ENCODE measurements around the gene FAM53A.
A peak's percentile ranks its signal among the peaks of the same experiment; 100 is the strongest.

The FAM53A gene, protein sequence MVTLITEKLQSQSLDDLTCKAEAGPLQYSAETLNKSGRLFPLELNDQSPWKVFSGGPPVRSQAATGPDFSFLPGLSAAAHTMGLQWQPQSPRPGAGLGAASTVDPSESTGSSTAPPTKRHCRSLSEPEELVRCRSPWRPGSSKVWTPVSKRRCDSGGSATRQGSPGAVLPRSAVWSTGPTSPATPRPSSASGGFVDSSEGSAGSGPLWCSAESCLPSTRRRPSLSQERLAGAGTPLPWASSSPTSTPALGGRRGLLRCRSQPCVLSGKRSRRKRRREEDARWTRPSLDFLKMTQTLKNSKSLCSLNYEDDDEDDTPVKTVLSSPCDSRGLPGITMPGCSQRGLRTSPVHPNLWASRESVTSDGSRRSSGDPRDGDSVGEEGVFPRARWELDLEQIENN

DNA sequence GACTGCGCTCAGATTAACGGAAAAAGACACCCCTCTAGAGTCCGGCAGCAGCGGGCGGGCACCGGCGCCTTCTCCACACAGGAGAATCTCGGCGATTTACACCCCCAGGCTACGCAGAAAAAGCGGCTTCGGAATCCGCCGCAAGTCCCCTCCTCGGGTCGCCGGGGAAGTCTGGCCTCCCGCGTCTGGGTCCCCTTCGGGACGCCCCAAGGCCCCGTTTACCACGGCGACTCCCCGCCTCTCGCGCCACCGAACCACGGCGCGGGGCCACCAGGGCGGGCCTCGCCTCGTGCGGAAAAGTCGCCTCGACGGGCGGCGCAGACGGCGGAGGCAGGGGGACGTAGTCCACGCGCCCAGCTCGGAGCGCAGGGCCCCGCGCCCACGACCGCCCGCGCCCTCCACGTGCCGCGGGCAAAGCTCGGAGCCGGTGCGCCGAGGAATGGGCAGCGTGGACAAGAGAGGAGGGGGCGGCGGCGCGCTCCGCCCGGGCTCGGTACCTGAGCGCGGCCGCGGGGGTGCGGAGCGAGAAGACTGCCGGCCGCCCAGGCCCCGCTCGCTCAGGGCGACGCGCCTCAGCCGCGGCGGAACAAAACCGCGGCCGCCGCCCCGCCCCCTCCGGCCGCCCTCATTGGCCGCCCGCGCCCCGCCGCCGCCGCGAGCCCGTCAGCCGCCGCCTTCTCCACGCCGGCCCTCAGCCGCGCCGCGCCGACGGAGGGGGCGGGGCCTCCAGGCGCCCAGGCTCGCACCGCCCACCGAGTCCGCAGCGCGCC is at the start of gene FAM53A:
TSS of gene FAM53A (minus strand) at position 578 of the 770 bp plus-strand sequence. CDS start 15,572 bp downstream, outside the sequence.
- peak; percentile 50 for DNase-seq (ENCODE audit: low spot score)

DNA sequence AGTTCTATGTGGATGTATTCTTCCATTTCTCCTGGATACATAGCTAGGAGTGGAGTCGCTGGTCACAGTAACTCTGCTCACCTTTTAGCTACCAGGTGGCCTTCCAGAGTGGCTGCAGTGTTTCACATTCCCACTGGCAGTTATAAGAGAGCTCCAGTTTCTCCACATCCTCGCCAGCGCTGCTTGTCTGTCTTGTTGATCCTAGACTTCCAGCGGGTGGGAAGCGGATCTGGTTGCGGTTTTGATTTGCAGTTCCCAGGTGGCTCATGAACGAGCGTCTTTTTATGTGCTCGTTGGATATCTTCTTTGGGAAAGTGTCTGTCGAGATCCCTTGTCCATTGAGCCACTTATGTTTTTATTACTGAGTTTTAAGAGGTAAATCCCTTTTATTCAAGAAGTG is 48.8 kb upstream of the FAM53A start:
- no peak for DNase-seq (ENCODE audit: low spot score)

DNA sequence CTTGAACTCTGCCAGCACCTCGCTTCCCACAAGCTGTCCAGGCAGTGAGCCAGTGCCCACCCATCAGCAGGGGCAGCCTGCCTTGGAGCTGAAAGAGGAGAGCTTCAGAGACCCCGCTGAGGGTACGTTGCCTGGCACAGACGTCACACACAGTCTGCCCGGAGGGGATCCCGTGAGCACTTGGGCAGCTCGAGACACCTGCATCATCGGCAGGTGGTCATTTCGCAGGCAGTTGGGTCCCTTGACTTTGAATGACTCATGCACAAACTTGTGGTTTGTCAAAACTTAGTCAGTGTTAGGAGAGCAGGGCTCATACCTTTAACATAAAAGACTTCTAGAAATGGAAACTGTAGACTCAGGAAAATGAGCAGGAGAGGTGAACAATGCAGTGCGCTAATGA is 47.1 kb upstream of the FAM53A start:
- DNase-seq (ENCODE audit: low spot score), result no peak

DNA sequence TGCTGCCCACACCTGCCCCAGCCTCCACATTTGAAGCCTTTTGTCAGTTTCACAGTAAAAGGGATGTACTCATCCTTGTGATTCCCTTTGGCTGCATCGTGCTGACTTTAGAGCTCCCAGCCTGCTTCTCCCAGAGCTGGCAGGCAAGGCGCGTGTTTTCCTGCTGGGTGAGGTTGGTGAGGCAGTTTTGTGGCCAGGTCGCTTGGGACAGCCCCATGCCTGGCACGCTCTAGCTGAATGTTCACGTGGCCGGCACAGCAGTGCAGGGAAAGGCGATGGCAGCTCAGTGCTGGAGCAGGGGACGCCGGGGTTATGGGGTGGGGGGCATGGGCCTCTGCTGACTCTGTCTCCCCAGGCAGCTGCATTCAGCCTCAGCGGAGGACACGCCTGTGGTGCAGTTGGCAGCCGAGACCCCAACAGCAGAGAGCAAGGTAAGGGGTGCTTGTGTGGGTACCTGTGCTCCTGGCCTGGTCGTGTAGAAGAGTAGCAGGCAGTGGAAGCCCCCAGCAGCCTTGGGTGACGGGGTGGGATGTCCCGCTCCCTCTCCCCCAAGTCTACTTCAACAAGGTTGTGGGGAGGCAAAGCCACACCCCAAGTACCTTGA is 46.5 kb upstream of the FAM53A start:
- no peak for DNase-seq (ENCODE audit: low spot score)

DNA sequence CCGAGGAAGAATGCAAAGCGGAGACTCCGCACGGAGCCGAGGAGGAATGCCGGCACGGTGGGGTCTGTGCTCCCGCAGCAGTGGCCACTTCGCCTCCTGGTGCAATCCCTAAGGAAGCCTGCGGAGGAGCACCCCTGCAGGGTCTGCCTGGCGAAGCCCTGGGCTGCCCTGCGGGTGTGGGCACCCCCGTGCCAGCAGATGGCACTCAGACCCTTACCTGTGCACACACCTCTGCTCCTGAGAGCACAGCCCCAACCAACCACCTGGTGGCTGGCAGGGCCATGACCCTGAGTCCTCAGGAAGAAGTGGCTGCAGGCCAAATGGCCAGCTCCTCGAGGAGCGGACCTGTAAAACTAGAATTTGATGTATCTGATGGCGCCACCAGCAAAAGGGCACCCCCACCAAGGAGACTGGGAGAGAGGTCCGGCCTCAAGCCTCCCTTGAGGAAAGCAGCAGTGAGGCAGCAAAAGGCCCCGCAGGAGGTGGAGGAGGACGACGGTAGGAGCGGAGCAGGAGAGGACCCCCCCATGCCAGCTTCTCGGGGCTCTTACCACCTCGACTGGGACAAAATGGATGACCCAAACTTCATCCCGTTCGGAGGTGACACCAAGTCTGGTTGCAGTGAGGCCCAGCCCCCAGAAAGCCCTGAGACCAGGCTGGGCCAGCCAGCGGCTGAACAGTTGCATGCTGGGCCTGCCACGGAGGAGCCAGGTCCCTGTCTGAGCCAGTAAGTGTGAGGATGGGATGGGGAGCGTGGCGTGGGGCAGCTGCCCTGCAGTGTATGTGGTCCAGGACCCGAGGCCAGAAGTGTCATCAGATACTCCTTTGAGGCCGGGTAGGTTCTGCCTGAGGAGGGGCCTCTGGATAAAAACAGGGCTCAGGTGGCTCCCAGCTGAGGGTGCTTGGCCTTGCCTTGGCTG is 44.2 kb upstream of the FAM53A start:
- DNase-seq (ENCODE audit: low spot score), result no peak

DNA sequence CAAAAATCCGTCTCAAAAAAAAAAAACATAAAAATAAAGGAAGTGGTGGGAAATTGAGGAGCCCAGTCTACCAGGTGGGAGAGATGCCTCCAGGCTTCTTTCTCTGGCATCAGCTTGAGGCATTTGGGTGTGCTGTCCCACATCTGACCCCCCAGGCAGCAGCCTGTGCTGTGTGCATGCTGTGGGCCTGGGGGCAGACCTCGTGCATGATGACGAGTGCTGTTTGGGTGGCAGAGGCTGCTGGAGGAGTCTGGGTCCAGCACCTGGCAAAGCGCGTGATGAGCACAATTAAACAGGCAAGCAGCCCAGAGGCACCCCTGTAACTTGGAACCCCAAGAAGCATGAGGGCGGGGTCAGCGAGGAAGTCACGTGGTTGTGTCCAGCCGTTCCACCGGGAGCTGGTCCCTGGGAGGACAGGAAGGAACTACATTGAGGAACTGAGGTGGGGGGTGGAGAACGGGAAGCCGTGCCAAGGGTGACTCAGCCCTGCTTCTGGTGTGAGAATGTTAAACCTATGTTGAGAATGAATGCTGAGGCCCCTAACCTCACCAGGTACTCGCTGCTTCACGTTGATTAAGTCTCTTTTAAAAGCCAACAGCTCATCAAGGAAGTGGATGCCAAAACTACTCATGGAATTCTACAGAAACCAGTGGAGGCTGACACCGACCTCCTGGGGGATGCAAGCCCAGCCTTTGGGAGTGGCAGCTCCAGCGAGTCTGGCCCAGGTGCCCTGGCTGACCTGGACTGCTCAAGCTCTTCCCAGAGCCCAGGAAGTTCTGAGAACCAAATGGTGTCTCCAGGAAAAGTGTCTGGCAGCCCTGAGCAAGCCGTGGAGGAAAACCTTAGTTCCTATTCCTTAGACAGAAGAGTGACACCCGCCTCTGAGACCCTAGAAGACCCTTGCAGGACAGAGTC is 43.3 kb upstream of the FAM53A start:
- DNase-seq (ENCODE audit: low spot score), result peak; percentile 36

DNA sequence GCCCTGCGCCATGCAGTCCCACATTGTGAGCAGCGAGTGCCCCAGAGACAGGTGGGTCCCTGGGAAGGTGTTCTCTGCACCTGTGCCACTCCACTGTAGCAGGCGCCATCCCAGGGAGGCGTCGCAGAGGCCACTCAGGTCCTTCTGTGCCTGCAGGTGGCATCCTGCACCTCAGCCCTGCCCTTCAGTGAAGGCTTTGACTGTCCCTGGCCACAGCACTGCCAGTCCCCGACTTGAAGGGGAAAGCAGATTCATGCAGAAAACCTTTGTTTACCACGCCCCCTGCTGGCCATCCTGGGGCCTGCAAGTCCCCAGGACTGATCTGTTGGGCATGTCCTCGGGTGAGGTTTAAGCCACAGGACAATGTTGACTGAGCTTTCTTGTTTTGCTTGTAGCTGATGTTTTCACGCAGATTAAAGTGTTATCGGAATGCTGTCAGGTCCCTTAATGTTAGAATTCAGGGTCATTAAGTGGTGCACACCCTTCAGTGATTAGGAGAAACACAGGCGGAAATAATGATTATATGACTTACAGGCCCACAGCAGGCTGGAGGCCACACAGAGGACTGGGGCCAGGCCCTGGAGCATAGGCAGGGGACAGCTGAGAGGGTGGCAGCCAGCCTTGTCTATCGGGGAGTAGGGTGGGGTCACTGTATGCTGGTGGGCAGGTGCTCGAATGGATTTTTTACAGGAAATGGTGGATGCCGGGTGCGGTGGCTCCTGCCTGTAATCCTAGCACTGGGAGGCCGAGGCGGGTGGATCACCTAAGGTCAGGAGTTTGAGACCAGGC is 42.2 kb upstream of the FAM53A start:
- peak; percentile 69 for DNase-seq (ENCODE audit: low spot score)

DNA sequence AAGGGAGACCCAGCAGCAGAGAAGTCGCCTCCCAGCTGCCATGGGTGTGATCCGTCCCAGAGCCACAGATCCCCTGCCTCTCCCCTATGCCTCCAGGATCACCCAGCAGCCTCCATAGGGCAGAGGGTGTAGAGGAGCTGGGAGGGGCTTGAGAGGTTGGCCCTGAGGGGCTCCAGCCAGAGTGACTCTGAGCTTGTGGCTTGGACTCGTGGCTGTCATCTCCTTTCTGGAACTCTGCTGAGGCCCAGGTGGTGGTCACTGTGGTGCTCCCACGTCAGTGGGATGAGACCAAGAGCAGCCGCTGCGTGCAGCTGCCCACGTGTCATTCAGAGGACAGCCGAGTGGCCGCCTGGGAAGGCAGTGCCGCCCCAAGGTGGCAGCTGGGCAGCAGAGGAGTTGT is 41.4 kb upstream of the FAM53A start:
- no peak for DNase-seq (ENCODE audit: low spot score)

DNA sequence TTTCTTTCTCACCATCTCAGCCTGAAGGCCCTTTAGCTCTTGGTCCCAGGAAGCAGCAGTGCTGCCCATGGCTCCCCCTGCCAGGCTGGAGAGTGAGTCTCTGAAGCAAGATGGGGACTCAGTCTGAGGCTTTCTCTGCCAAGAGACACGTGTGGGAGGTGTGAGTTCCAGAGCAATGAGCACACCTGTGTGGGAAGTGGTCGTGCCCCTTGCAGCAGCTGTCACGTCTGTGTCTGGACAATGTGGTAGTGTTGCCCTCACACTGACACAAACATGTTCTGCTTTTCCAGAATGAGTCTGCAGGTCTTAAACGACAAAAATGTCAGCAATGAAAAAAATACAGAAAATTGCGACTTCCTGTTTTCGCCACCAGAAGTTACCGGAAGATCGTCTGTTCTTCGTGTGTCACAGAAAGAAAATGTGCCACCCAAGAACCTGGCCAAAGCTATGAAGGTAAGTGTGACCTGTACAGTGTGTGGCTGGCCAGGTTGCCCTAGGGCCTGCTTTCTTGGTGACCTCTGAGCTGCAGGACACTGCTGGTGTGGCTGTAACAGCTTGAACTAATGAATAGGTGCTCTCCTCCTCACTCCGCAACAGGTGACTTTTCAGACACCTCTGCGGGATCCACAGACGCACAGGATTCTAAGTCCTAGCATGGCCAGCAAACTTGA is 39.2 kb upstream of the FAM53A start:
- DNase-seq (ENCODE audit: low spot score), result no peak

DNA sequence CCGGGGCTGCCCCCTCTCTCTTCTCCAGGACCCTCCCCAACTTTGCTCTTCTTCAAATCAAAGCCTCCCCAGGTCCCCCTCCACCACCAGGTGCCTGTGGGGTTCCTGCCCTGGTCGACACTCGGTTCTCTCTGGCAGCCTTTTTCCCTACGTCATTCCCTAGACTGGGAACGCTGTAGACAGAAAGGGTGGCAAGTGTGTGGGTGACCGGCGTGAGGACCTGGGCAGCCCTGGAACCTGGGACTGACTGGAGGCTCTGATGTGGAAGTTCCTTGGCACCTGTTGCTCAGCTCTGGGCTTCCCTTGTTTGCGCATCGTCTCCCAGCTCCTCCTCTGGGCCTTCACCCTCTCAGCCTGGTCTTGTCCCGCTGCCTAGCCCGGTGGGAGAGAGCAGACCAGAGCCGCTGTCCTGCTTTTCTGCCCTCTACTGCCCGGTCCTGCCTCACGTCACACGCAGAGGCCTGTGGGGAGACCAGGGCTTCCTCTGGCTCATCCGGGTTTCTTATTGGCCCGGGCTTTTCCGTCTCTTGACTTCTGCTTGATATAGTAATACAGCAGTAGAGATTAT is 38.5 kb upstream of the FAM53A start:
- no peak for DNase-seq (ENCODE audit: low spot score)

DNA sequence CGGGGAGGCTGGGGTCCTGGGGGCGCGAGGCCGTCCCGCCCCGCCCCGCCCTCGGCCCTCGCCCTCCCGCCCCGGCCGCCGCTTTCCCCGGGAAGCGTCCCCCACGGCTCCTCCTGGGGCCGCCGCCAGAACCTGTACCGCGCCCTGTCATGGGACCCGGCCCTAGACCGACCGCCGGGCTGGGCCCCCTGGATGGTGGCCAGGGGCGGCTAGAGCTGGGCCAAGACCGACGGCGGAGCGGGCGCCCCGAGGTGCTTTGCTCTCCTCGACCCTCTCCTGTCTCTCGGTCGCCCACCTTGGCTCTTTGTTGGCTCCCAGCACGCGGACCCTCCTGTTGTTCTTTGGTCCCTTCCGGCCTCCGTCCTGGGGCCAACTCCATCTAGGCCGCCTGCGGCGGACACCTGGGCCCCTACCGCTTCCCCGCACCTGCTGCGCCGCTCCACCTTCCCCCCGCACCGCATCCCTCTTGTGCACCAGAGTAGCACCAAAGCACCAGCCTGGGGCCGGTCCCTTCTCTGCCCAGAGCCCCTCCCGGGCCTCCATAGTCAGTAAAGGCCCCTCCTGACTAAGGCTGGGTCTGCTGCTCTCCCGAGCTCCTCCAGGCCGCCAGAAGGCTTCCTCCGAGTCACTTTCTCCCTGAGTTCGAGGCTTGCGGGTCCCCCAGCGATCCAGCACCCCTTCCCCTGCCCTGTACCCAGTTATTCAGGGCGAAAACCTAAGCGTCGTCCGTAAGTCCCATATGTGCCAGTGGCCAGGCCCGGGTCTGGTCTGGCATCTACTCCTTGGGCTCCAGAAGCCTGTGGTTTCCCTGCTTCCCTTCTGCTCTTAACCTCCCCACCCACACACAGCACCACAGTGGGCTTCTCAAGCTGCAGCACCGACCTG is 37.8 kb upstream of the FAM53A start:
- DNase-seq (ENCODE audit: low spot score), result no peak

DNA sequence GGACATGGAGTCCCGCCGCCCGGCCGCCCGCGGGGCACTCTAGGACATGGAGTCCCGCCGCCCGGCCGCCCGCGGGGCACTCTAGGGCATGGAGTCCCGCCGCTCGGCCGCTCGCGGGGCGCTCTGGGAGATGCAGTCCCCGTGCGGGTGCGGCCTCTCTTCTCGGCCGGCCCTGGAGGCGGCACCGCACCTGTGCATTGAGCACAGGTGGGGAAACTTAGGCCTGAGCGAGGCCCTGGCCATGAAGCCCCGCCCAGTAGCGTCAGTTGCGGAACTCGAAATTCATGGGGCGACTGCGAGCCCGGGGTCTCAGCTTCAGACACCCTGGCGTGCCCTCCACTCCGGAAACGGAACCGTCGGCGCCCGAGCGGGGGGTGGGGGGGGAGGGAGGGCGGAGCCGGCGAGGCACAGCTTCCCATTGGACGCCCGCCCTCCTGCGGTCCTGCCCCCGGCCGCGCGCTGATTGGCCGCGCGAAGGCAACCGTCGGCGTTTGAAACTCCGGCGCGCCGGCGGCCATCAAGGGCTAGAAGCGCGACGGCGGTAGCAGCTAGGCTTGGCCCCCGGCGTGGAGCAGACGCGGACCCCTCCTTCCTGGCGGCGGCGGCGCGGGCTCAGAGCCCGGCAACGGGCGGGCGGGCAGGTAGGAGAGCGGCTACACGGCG is 37.0 kb upstream of the FAM53A start, which contains the start of the genes TACC3 and TMEM129:
TSS of gene TACC3 (plus strand) at position 519 of the 663 bp plus-strand sequence. CDS start 1,901 bp downstream, outside the sequence.
TSS of gene TMEM129 (minus strand) at position 321 of the 663 bp plus-strand sequence. CDS start 486 bp downstream, outside the sequence.
- peak; percentile 79 for DNase-seq (ENCODE audit: low spot score)

DNA sequence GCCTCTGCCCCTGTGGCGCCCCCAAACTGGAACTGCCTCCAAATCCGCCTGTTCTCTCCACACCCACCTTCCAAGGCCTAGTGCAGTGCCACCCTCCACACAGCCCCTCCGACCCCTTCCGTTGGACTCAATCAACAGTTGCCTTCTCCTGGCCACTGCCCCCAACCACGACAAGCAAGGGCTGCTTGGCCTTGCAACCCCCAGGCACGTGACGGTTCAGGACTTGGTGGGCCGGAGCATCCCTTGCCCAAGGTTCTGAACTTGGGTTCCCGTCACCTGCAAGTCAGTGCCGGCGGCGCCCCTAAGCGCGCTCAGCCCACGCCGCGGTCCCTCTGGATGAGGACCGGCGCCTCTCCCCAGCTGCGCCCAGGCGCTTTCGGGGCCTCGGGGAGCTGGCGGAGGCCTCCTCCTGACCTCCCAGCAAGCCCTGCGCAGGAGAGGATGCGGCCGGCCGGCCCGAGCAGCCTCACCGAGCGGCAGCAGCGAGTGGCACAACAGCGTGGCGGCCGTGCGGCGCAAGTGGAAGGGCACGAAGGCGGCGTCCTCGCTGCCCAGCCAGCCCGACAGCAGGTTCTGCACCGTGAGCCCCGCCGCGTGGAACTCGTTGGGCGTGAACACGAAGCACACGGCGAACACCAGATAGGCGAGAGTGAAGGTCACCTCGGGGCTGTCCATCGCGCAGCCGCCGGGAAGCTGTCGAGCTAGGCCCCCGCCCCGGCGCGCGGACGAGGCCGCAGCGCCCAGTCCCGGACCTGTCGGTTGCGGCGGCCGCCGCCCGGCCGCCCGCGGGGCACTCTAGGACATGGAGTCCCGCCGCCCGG is 36.3 kb upstream of the FAM53A start:
- DNase-seq (ENCODE audit: low spot score), result no peak

DNA sequence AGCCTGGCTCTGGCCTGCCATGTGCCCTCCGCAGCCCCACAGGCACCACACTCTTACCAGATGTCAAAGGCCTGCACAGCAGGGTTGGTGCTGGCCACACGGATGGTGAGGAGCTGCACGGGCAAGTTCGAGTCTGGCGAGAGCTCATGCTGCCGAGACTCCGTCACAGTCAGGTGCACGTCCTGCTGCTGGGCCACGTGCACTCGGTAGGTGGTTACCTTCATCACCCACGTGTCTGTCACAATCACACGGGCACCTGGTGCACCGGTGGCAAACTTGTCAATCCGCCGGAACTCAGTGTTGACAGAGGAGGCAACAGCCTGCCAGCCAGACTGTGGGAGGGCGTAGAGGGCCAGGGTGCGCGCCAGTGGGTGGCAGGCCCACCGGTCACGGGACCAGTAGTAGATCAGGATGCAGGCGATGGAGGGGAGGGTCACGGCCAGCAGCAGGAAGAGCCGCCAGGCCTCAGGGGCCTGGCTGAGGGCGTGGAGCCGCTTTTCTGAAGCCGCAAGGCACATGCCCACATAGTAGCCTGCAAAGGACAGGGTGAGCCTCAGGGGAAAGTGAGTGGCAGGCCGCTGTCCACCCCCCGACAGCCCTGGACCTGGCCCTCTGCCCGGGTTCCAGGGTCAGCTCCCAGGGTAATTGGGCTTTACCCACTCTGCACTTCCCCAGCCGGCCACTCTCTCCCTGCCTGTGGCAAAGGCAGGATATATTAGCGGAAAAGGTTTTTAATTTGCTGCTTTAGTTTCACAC is 34.2 kb upstream of the FAM53A start:
- DNase-seq (ENCODE audit: low spot score), result no peak

All from COLO829 (cell line).